Nephron progenitor cell (in vitro differentiated cells): ENCODE data around the gene PARD3.

Experiments used
- DNase-seq: peaks from one replicate; pipeline ENCODE4 v3.0.0; 2021
- H3K27ac Mint-ChIP-seq: 2 replicates; pipeline ENCODE4 v1.8.0; 2021; ENCODE audit warnings: mild to moderate bottlenecking, moderate library complexity, mixed read lengths
- H3K27me3 Mint-ChIP-seq: 2 replicates; pipeline ENCODE4 v1.8.0; 2021; ENCODE audit warnings: mild to moderate bottlenecking, low read depth, mixed read lengths; ENCODE audit not compliant: poor library complexity
- H3K36me3 Mint-ChIP-seq: 2 replicates; pipeline ENCODE4 v1.8.0; 2021; ENCODE audit warnings: low read depth, mixed read lengths
- H3K4me1 Mint-ChIP-seq: 2 replicates; pipeline ENCODE4 v1.8.0; 2021; ENCODE audit warnings: mixed read lengths
- H3K4me3 Mint-ChIP-seq: 2 replicates; pipeline ENCODE4 v1.8.0; 2021; ENCODE audit warnings: mild to moderate bottlenecking, moderate library complexity, mixed read lengths
- H3K9me3 Mint-ChIP-seq: 2 replicates; pipeline ENCODE4 v1.8.0; 2021; ENCODE audit warnings: mild to moderate bottlenecking, moderate library complexity, mixed read lengths
- TF ChIP-seq, protein P1 (sequence below): fragments of 200-600 bp; sonication (generic); IDR thresholded peaks from 2 replicates; pipeline ENCODE4 v1.5.0; 2021; ENCODE audit warnings: antibody characterized with exemption

PARD3 gene

DNA sequence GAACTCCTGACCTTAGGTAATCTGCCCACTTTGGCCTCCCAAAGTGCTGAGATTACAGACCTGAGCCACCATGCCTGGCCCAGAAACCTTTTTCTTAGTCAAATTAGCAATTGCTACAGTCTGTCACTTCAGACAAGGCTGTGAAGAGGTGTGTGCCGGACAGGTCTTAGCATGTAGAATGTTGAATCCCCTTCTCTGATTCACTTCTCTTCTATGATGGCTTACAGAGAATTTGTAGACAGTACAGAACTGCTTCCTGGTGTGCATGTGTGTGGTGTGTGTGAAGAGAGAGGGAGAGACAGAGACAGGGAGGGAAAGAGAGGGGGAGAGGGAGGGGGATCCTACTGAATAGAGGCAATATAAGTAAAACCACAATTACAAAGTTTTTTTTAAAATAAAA is 150.4 kb downstream of the PARD3 start:
- no peak overlapping the region for H3K27ac Mint-ChIP-seq
- TF ChIP-seq, protein P1, sequence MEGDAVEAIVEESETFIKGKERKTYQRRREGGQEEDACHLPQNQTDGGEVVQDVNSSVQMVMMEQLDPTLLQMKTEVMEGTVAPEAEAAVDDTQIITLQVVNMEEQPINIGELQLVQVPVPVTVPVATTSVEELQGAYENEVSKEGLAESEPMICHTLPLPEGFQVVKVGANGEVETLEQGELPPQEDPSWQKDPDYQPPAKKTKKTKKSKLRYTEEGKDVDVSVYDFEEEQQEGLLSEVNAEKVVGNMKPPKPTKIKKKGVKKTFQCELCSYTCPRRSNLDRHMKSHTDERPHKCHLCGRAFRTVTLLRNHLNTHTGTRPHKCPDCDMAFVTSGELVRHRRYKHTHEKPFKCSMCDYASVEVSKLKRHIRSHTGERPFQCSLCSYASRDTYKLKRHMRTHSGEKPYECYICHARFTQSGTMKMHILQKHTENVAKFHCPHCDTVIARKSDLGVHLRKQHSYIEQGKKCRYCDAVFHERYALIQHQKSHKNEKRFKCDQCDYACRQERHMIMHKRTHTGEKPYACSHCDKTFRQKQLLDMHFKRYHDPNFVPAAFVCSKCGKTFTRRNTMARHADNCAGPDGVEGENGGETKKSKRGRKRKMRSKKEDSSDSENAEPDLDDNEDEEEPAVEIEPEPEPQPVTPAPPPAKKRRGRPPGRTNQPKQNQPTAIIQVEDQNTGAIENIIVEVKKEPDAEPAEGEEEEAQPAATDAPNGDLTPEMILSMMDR: no peak
- H3K36me3 Mint-ChIP-seq: no peaks in the 10 kb centered on the region

GRCh38 chr10:34661580-34661979 is 153.5 kb downstream of the PARD3 start:
- no peaks in the 10 kb centered on the region for H3K9me3 Mint-ChIP-seq
- TF ChIP-seq, protein P1: no peak
- H3K36me3 Mint-ChIP-seq: no peaks in the 10 kb centered on the region
- H3K4me3 Mint-ChIP-seq: no peak overlapping the region
- no peak for DNase-seq
- H3K27me3 Mint-ChIP-seq: no peaks in the 10 kb centered on the region
- H3K27ac Mint-ChIP-seq: no peak overlapping the region
- H3K4me1 Mint-ChIP-seq: peaks cover 28% of the 10 kb centered on the region

More for the DNA sequence above, 150.4 kb downstream of the PARD3 start:
- no peak for DNase-seq
- Mint-ChIP-seq H3K27me3 (no peaks in the 10 kb centered on the region), H3K9me3 (no peaks in the 10 kb centered on the region), H3K4me1 (peaks cover 33% of the 10 kb centered on the region), H3K4me3 (no peak overlapping the region)

DNA sequence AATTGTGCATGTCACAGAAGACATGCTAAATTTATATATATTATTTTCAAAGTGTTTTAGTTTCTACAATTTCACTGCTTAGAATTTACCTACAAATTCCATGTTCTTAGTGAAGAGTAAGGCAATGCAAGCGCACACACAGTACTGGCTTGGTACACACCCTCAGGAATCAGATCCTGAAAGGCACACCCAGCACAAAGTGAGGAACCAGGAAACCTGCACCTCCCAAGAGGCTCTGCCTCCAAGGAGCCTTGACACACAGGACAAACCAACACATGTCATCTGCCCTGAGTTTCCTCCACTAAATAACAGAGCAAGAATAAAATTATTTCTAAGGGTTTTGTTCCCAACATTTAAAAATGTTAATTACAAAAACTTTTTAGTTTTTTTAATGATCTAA is 156.2 kb downstream of the PARD3 start:
- no peaks in the 10 kb centered on the region for H3K27me3 Mint-ChIP-seq
- H3K4me1 Mint-ChIP-seq: peaks cover 40% of the 10 kb centered on the region
- H3K9me3 Mint-ChIP-seq: no peaks in the 10 kb centered on the region
- no peak overlapping the region for H3K27ac Mint-ChIP-seq
- TF ChIP-seq, protein P1: no peak
- H3K36me3 Mint-ChIP-seq: no peaks in the 10 kb centered on the region
- no peak for DNase-seq
- no peak overlapping the region for H3K4me3 Mint-ChIP-seq

- Mint-ChIP-seq H3K36me3 (no peaks in the 10 kb centered on the region), H3K4me1 (peaks cover 56% of the 10 kb centered on the region), H3K27me3 (no peaks in the 10 kb centered on the region), H3K9me3 (no peaks in the 10 kb centered on the region), H3K27ac (peak overlapping the region; percentile 19), H3K4me3 (no peak overlapping the region)
- TF ChIP-seq, protein P1: no peak
- no peak for DNase-seq
Observed at GRCh38 chr10:34656661-34657060, 158.4 kb downstream of the PARD3 start.

GRCh38 chr10:34655286-34656170 is 159.6 kb downstream of the PARD3 start:
- TF ChIP-seq, protein P1: peak; percentile 75
- H3K27ac Mint-ChIP-seq: no peak overlapping the region
- no peaks in the 10 kb centered on the region for H3K9me3 Mint-ChIP-seq
- no peak overlapping the region for H3K4me3 Mint-ChIP-seq
- H3K4me1 Mint-ChIP-seq: peaks cover 63% of the 10 kb centered on the region
- peak; percentile 62 for DNase-seq
- no peaks in the 10 kb centered on the region for H3K36me3 Mint-ChIP-seq
- no peaks in the 10 kb centered on the region for H3K27me3 Mint-ChIP-seq

GRCh38 chr10:34654211-34654610 is 160.9 kb downstream of the PARD3 start:
- Mint-ChIP-seq H3K36me3 (no peaks in the 10 kb centered on the region), H3K4me1 (peaks cover 70% of the 10 kb centered on the region), H3K9me3 (no peaks in the 10 kb centered on the region), H3K27me3 (no peaks in the 10 kb centered on the region), H3K27ac (no peak overlapping the region), H3K4me3 (no peak overlapping the region)
- TF ChIP-seq, protein P1: no peak
- no peak for DNase-seq
